HG02884 (cell line): Measurements from ENCODE around the gene DRD2.

Source experiments
- ATAC-seq: cut with Tn5 transposase; IDR thresholded peaks from one replicate; pipeline ENCODE4 v1.9.1; 2021; ENCODE audit warnings: mild to moderate bottlenecking, moderate library complexity; ENCODE audit not compliant: unreplicated experiment

DRD2 gene

DNA sequence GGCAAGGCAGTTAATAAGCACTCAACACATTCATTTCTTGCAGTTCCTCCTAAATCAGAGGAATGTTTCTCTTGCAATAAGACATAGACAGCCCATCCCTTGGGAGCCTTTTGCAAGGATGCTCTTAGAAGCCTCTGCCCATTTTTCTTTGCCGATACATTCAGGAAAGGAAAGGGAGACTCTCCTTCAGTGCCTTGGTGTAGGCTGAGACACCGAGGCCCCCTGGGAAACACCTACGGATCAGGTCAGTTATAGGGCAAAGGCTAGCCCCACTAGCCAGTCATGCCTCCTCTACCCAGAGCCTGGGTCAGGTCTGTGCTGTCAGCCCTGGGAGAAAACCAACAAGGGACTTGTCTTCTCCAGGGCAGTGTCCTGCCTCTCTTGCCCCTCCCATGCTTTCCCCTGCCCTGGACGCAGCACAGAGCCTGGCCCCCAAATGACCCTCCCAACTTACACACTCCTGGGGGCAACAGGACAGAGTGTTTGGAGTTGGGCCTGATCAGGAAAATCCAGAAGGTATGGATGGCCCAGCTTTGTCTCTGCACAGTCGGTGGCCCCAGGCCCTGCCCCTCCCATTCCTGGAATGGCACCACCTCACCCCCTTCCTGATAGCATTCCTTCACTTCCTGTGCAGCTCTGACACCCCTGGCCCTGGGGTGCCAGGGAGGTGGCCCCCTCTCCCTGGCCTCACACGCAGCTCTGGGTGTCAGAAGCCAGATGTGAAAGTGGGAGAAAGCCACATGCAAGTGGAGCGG lies 69.3 kb downstream of the DRD2 start:
- ATAC-seq: no peak

DNA sequence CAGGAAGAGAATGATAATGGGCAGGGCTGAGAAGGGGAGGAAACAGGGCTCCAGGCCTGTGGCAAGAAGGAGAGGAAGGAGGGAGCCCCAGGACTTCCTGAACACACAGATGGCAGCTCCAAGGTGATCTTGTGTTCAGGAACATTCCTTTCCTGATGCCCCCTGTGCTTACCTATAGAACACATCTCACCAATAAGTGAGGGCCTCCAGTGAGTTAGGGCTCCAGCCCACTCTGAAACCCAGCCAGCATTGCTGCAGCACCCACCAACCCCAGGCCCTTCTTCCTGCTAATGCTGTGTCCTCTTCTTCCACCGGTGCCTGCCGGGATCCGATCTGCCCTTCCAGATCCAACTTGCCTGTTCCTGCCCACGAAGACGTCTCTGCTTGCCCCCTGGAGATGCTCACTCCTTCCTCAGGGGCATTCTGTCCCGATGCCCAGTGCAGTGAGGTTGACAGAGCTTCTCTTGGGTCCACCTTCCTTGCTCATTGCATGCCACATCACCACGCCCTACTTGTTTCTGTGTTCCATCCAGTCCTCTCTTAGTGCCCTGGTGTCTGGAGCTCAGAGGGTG lies 70.3 kb downstream of the DRD2 start:
- no peak for ATAC-seq

DNA sequence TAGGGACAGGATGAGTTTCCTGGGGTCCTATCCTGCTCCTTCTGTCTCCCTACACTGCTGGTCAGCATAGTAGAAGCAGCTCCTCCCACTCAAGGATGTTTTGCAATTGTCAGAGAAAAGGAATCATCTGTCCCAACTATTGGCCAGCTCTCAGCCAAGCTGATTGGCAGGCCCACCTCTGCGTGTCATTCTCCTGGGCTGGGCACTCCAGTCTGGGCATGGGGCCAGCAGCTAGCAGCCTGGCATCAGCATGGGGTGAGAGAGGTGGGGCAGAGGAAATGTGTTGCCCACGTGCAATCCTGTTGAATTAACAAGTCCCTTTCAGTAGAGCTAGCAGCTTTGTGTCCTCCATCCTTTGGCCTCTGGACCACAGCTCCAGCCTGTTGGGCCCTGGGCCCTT lies 73.5 kb downstream of the DRD2 start:
- ATAC-seq: no peak

DNA sequence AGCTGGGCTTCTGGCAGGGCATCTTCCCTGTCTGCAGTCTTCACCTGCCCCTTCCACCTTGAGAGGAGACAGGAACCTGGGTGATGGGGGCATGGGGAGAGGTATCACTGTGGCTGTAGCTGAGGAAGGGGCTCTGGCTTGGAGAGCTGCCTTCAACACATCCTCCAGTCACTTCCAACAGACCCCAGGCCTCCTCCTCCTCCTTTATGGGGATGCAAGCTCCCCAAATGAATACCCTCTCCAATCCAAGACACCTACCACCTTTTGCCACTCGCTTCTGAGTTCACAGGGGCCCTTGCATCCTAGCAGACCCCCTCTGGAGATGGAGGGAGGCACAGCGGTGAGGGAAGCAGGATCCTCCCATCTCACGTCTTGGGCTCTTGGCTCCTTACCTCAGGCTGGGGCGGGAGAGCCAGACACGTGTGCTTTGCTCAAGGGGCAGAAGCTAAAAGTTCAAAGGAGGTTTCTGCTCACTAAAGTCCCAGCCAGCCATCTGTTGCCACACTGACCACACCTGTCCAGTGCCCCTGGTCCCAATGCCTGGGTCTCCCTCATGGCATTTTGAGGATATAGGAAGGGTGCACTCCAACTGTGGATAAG lies 74.5 kb downstream of the DRD2 start:
- ATAC-seq: no peak

DNA sequence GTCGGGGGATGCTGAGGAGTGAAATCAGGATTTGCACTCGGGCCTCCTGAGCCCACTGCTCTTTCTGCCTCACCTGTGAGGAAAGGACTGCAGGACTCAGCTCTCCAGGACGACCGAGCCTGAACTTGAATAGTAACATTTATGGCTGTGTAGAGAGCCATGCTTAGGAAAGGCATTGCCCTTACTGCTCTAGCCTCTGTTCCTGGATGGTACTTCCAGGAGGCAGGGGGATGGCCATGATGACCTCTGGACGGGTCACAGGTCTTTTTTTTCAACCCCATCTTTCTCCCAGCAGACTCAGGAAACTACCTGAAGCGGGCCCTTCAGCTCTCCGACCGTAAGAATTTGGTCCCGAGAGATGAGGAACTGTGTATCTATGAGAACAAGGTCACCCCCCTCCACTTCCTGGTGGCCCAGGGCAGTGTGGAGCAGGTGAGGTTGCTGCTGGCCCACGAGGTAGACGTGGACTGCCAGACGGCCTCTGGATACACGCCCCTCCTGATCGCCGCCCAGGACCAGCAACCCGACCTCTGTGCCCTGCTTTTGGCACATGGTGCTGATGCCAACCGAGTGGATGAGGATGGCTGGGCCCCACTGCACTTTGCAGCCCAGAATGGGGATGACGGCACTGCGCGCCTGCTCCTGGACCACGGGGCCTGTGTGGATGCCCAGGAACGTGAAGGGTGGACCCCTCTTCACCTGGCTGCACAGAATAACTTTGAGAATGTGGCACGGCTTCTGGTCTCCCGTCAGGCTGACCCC lies 76.3 kb downstream of the DRD2 start:
- ATAC-seq: no peak

DNA sequence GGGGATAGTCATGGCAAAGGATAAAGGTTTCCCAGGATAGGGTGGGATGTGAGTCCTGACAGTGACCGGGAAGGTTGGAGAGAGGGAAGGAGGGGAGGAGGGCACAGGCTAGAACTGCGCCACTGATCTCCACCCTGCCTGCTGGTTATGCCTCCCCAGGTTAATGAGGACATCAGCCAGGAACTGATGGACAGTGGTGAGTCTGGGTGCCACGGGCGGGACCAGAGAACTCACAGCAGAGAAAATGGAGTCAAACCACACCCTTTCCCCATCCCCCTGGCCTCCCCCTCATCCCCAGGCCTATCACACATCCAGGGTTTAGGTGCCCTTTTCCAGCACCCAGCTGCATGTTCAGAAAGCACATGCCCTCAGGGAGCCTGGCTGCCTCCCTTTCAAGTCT lies 77.4 kb downstream of the DRD2 start:
- no peak for ATAC-seq

DNA sequence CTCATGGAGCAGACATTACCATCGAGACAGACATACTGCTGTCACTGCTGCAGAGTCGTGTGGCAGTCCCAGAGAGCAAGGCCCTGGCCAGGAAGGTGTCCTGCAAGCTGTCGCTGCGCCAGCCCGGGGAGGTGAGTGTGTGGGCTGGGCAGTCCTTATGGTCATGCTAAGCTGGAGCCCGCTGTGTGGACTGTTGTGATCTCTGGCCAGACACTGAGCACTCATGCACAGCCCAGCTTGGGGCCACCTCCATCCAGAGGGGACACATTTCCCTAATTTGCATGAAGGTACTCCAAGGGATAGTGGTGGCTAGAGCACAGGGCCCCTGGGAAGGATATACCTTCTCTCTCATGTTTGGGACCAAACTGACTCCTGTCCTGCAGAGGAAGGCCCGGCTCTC lies 78.0 kb downstream of the DRD2 start:
- ATAC-seq: no peak

DNA sequence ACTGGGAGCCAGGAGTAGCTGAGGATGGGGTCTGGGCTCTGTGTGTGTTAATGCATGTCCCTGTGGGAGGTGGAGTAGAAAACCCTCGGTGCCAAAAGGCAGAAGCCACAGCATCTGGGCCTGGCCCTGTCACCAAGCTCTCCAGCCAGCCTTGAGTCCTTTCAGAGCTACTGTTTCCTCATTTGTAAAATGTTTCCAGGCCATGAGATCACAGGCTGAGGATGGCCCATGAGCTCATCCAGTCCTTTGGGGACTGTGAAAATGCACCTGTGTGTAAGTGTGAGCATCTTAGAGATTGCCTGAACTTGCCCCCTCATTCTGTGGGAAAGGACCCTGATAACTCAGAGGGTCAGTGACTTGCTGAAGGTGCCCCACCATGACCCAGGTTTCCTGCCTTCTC lies 78.5 kb downstream of the DRD2 start:
- no peak for ATAC-seq

DNA sequence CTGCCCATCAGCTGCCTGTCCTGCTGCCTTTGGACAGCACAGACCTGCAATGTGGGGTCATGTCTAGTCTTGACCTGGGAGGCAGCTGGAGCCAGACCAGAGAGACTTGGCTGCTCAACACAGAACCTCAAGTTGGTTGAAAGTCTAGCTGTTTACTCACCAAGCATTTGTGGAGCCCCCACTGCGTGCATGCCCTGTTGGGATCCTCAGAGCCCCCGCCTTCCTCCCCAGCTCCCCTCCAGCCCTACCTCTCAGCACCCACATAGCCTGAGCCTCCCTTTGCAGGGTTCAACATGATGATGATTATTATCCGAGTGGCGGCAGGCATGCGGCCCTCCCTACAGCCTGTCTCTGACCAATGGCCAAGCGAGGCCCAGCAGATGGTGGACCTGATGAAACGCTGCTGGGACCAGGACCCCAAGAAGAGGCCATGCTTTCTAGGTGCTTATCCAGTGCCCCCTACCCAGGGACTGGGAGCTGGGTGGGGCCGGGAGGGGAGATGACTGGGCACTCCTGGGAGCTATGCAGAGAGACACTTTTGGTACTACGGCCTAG lies 79.3 kb downstream of the DRD2 start:
- ATAC-seq: no peak

DNA sequence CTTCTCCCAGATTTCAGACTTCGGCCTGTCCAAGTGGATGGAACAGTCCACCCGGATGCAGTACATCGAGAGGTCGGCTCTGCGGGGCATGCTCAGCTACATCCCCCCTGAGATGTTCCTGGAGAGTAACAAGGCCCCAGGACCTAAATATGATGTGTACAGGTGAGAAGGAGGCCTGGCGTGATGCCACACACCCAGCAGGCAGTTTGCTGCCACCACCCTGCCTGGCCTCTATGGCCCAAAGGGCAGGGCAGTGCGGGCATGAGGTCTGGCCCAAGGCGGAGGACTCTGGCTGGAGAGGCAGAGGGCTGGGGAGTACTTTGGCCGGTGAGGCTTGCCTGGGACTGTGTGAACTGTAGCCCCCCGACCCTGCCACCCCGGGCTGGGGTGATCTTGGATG lies 80.3 kb downstream of the DRD2 start:
- ATAC-seq: no peak

DNA sequence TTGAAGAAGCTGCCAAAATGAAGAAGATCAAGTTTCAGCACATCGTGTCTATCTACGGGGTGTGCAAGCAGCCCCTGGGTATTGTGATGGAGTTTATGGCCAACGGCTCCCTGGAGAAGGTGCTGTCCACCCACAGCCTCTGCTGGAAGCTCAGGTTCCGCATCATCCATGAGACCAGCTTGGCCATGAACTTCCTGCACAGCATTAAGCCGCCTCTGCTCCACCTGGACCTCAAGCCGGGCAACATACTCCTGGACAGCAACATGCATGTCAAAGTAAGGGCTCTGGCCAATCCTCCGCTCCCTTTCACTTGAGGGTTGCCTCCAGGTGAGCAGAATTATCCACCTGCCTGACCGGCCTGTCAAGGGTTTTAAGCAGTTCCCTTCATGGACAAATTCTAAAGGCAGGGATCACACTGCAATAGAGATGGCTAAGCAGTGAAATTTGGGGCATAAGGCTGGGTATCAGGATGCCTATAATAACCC lies 81.7 kb downstream of the DRD2 start:
- ATAC-seq: no peak

DNA sequence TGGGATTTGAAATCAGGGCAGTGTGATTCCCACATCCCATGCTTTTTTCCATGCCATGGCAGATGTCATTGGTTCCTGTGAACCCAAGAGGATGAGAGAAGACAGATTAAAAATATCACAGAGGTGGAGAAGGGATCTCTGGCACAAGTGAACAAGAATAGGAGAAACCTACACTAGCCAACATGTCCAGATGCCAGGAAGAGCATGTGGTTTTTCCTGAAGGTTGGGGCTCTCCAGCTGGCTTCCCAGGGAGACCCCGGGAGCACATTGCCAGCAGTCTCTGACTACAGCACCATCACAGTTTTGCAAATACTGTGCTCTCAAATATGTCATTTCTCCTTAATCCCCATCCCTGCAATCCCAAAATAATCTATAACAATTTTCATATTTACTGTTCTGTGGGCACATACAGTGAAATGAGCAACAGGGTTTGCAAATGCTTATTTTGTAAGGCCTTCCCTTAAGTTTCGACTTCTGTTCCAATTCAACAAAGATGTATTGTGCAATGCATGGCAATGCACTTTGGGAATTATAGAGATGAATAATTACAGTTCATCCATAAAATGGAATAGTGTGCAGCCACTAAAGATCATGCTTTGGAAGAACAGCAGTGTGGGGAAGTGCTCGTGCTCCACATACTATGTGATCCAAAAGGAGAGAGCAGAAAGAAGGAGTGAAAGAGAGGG lies 82.8 kb downstream of the DRD2 start:
- no peak for ATAC-seq

DNA sequence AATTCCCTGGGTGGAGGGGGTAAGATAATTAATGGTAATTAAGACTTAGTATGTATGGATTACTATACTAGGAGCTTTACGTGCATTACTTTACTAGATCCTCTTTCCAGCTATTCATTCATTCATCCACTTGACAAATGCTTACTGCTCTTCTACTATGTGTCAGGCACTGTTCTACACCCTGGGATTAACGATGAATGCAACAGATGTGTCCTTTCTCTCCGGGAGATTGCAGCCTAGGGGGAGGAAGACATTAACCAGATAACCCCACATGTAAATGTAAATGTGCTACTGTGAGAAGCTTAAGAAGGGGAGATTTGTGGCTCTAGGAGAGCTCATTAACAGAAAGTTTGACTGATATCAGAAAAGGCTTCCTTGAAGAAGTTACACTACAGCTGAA lies 85.9 kb downstream of the DRD2 start:
- no peak for ATAC-seq

DNA sequence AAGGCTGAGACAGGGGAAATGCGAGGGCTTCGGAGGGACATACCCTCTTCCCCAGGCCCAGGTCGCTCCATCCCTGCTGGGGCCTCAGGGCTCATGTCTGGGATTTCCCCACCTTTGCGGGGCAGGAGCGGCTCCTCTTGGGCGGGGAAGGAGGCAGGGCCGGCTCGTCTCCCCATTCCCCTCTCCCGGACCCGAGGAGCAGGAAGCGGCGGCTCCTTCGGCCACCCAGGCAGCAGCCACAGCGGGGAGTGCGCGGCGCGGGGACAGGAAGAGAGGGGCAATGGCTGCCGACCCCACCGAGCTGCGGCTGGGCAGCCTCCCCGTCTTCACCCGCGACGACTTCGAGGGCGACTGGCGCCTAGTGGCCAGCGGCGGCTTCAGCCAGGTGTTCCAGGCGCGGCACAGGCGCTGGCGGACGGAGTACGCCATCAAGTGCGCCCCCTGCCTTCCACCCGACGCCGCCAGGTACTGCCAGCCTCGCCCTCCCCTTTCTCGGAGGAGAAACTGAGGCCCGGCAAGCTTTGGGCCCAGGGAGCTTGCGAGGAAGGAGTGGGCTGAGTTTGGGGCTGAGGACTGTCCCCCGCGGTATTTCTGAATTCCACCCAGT lies 87.5 kb downstream of the DRD2 start, which contains the start of gene ANKK1:
TSS of gene ANKK1 (plus strand) at position 175 of the 607 bp plus-strand sequence. CDS start at position 281, 106 bp downstream.
- ATAC-seq: no peak

DNA sequence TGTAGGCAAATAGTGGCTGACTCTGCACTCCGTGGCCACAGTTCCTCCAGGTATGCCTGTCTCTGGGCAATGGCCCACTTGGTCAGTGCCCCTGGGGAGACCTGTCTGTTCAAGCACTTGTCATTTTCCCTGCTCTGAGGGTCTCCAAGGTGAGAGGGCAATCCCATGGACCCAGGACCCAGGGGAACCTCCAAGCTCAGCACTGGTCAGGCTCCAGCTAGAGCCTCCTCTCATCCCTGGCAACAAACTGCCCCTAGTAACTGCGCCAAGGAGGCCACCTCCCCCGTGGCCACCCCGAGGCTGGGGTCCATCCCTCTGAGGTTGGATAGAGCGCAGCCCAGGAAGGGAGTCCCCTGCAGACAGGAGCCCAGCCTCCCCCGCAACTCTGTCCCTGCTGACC lies 88.3 kb downstream of the DRD2 start:
- no peak for ATAC-seq

DNA sequence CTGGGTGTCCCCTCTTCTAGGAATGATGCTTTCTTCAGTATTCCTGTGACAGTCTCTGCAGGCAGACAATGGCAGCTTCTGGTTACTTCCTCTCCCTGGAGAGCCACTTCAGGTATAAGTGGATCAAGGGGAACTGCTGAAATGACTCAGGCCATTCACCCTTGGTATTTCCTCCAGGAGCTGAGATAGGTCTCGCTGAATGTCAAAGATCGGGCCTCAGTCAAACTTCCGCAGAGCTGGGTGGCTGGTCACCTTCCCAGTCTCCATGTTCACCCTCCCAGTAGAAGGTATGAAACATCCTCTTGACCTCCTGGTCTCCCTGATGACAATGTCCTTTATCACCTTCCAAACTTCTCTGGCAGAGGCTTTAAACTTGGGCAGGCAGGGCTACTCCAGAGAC lies 89.4 kb downstream of the DRD2 start:
- ATAC-seq: no peak

DNA sequence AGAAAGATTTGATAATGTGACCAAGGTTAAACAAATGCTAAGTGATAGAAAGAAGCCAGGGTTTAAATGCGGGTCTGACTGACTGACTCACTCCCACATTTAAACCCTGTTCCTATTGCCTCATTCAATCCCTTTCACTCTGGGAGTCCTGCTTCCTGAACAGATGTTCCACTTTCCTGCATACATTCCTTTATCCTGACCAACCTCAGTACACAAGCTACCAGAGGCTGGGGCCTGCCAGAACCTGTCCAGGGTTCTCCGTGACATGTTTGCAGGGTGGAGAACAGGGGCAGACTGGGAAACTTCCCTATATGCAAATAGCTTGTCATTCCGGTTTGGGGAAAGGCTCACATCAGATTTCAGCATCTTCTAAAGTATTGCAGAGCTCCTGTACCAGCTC lies 90.6 kb downstream of the DRD2 start:
- no peak for ATAC-seq

DNA sequence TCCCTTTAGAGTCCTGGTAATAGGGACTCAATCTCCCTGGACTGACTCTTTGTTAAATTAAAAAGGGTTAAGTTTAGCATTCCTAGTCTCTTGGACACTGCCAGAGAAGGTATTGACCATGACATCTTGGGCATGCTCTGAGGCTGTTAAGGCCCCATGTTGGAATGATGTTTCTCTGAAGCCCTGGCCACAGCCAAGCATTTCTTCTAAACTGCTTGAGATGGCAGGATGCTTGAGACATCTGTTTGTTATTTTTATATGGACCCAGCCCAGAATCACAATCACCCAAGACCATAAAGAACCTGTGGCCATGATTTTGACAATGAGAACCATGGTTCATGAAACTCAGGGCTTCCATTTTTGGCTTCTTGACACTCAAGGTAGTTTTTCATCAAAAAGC lies 93.1 kb downstream of the DRD2 start:
- ATAC-seq: no peak

DNA sequence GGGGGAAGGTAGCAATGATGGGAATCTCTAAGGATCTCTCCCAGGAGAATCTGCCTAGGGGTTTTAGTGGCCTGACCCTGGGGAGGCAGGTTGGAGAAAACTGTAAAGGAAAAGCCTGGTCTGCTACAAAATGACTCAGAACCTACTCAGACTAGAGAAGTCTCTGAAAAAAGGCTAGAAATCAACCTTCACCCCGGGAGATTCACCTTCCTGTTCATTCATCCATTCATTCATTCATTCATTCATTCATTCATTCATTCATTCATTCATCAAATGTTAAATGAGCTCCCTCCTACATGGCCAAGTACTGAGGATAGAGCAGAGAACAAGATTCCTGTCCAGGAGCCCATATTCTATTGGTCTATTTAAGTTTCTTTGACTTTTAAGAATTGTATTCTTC lies 96.5 kb downstream of the DRD2 start:
- no peak for ATAC-seq

DNA sequence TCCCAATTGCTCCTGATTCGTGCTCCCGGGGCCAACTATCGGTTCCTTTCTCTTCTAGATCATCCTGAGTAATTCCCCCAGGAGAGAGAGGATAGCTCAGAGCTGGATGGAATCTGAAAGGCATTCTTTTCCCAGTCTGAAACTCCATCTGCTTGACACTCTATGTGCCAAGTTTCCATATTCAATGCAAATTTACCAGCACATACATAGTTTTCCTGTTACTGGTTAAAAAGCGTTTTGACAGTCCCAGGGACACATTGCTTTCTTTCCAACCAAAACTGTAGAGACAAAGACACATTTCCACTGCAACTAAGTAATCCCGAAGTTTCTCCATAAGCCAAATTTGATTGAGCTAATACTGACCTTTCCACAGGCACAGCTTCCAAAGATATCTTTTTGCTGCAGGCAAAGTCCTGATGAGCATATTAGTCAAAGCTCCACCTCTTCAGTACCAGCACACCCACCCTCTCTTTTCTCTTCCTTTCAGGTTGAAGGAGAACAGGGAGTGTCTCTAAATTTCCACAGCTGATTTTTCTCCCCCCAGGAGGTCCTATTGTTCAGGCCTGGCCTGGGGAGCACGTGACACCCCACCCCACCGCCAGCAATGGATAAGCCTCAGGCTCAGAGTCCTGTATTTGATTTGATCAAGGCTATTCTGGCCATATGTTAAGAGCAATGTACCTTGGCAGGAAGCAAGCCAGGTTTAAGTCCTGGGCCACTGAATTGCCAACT lies 97.4 kb downstream of the DRD2 start:
- no peak for ATAC-seq
